K562 (cell line): Measurements from ENCODE around the gene SSBP2. TPM values are rescaled to one million over a fixed set of nuclear protein-coding genes. Genes with fewer than 3 reads are reported as not detected.

ENCODE experiments used
- ATAC-seq: fragments of 200-7000 bp; cut with Tn5 transposase; 3 replicates; pipeline ENCODE4 v1.9.1; 2020; ENCODE audit warnings: moderate library complexity
- BruUV-seq: library from RNA; stranded (reverse); fragments of 400-500 nt; replicated peaks from 2 replicates; lab custom pipeline; 2021; lab: Mats Ljungman, UMichigan
- CTCF ChIA-PET: fragments of 300-600 bp; formaldehyde crosslinking; extraction: SDS; loops from one replicate; lab custom pipeline; 2021; ENCODE audit warnings: low intra/inter-chr PET ratio; lab: Yijun Ruan, JAX
- POLR2A ChIA-PET: fragments of 300-600, 350-650 bp; sonication (Branson Sonifier 250); formaldehyde crosslinking; extraction: SDS; loops from one replicate; lab custom pipeline; 2021; ENCODE audit warnings: antibody characterized with exemption, inconsistent platforms; lab: Yijun Ruan, JAX
- DNase-seq, 4 experiments: peaks; one replicate each; pipeline versions ENCODE4 v3.0.0 to v3.0.0-alpha.2; 2011 to 2018; ENCODE audit warnings: low spot score in 3 of 4, mixed read lengths in 3 of 4; ENCODE audit errors: extremely low read depth in 1 of 4
- FAIRE-seq: peaks from 2 replicates; lab custom pipeline; 2011; peaks lifted over from hg19 to GRCh38; lab: Jason Lieb, UNC
- H2AFZ ChIP-seq: 2 replicates; pipeline ENCODE4 v1.6.0; 2011; ENCODE audit warnings: low read depth, low read length, control low read depth, inconsistent platforms
- H3K27ac ChIP-seq: fragments of 200-600 bp; 3 replicates; pipeline ENCODE4 v1.8.0; 2011; ENCODE audit warnings: low read depth, mild to moderate bottlenecking, control low read depth, inconsistent platforms, low read length, moderate library complexity, mixed read lengths; ENCODE audit errors: extremely low read depth
- H3K27me3 ChIP-seq, 2 experiments: fragments of 300-600 bp in 1 of 2; 2 replicates in 1 of 2; 3 replicates in 1 of 2; pipeline versions ENCODE4 v1.6.0 to v1.8.0; 2011; ENCODE audit warnings: inconsistent platforms in 2 of 2, low read length in 2 of 2, mild to moderate bottlenecking in 1 of 2, mixed read lengths in 1 of 2, moderate library complexity in 1 of 2; ENCODE audit not compliant: control insufficient read depth in 2 of 2, insufficient read depth in 2 of 2
- H3K36me3 ChIP-seq: fragments of 300-600 bp; 3 replicates; pipeline ENCODE4 v1.8.0; 2011; ENCODE audit warnings: mild to moderate bottlenecking, low read length, inconsistent platforms; ENCODE audit not compliant: control insufficient read depth, insufficient read depth
- H3K4me1 ChIP-seq, 2 experiments: fragments of 200-600 bp in 1 of 2; replicated peaks in 1 of 2; 2 replicates in 1 of 2; 3 replicates in 1 of 2; pipeline versions ENCODE4 v1.5.1 to v1.8.0; 2011; ENCODE audit warnings: inconsistent platforms in 2 of 2, low read length in 2 of 2, mild to moderate bottlenecking in 1 of 2, mixed read lengths in 1 of 2, moderate library complexity in 1 of 2; ENCODE audit not compliant: control insufficient read depth in 2 of 2, insufficient read depth in 2 of 2
- H3K4me2 ChIP-seq: 2 replicates; pipeline ENCODE4 v1.6.1; 2011; ENCODE audit warnings: low read length, control low read depth, inconsistent platforms, mixed read lengths; ENCODE audit not compliant: insufficient read depth
- H3K4me3 ChIP-seq: fragments of 200-600 bp; sonication (generic), shearing (Covaris generic); 2 replicates; pipeline ENCODE4 v1.5.1; 2016; ENCODE audit warnings: control low read depth, inconsistent platforms
- H3K79me2 ChIP-seq: fragments of 200-600 bp; 3 replicates; pipeline ENCODE4 v1.8.0; 2011; ENCODE audit warnings: low read length, inconsistent platforms; ENCODE audit not compliant: control insufficient read depth, insufficient read depth
- H3K9ac ChIP-seq, 2 experiments: 2 replicates each; pipeline versions ENCODE4 v1.6.0 to v1.6.1; 2011; ENCODE audit warnings: low read depth in 2 of 2, low read length in 2 of 2, control low read depth in 1 of 2, inconsistent platforms in 1 of 2, mild to moderate bottlenecking in 1 of 2, mixed read lengths in 1 of 2; ENCODE audit not compliant: insufficient read depth in 1 of 2
- H3K9me1 ChIP-seq: one replicate; pipeline ENCODE4 v1.6.0; 2011; ENCODE audit warnings: inconsistent platforms, mild to moderate bottlenecking, low read length, moderate library complexity; ENCODE audit not compliant: control insufficient read depth, insufficient read depth
- H3K9me3 ChIP-seq: replicated peaks from 2 replicates; pipeline ENCODE4 v1.5.1; 2011; ENCODE audit warnings: low read depth, low read length, inconsistent platforms; ENCODE audit not compliant: control insufficient read depth, insufficient read depth
- H4K20me1 ChIP-seq: replicated peaks from 2 replicates; pipeline ENCODE4 v1.6.1; 2011; ENCODE audit warnings: low read length, inconsistent platforms, mixed read lengths; ENCODE audit not compliant: control insufficient read depth, insufficient read depth
- BRD9 ChIP-seq: fragments of 450-650 bp; IDR thresholded peaks from 2 replicates; pipeline ENCODE4 v1.6.1; 2018; ENCODE audit warnings: low read depth; ENCODE audit not compliant: partially characterized antibody
- CBX2 ChIP-seq: fragments of 200-600 bp; sonication (generic); IDR thresholded peaks from one replicate; pipeline ENCODE4 v1.6.1; 2012; ENCODE audit warnings: mild to moderate bottlenecking, low read length, inconsistent platforms; ENCODE audit not compliant: insufficient read depth, poor library complexity, severe bottlenecking
- FIP1L1 ChIP-seq: fragments of 200-400 bp; formaldehyde crosslinking; IDR thresholded peaks from 2 replicates; pipeline ENCODE4 v1.6.1; 2018; ENCODE audit warnings: mild to moderate bottlenecking, low read depth, low read length; ENCODE audit not compliant: poor library complexity, severe bottlenecking
- FOSL1 ChIP-seq: fragments of 200-800 bp; sonication (Bioruptor generic); conservative IDR thresholded peaks from 2 replicates; pipeline ENCODE4 v1.6.1; 2016; ENCODE audit warnings: missing genetic modification characterization, missing compliant biosample characterization
- FOXJ3 ChIP-seq: sonication (generic); formaldehyde crosslinking; IDR thresholded peaks from 2 replicates; pipeline ENCODE4 v1.4.0; 2020; ENCODE audit warnings: mild to moderate bottlenecking, missing genetic modification reagents
- HCFC1 ChIP-seq: IDR thresholded peaks from 2 replicates; pipeline ENCODE4 v1.6.1; 2012; ENCODE audit warnings: low read depth, low read length, improper control_type of control experiment
- MAFF ChIP-seq: IDR thresholded peaks from 2 replicates; pipeline ENCODE4 v1.6.1; 2012; ENCODE audit warnings: low read length, improper control_type of control experiment
- MEF2A ChIP-seq: IDR thresholded peaks from 2 replicates; pipeline ENCODE4 v1.6.1; 2011; ENCODE audit warnings: low read depth, mild to moderate bottlenecking, low read length, moderate library complexity; ENCODE audit not compliant: control insufficient read depth
- RBBP5 ChIP-seq: fragments of 200-600 bp; sonication (generic); IDR thresholded peaks from 2 replicates; pipeline ENCODE4 v1.6.1; 2012; ENCODE audit warnings: borderline replicate concordance, mild to moderate bottlenecking, low read length, control low read depth, inconsistent platforms; ENCODE audit not compliant: insufficient read depth, poor library complexity, severe bottlenecking
- RBM14 ChIP-seq: fragments of 200-400 bp; formaldehyde crosslinking; IDR thresholded peaks from 2 replicates; pipeline ENCODE4 v1.6.1; 2018; ENCODE audit warnings: low read depth, mild to moderate bottlenecking, low read length, moderate library complexity, borderline replicate concordance; ENCODE audit not compliant: insufficient read depth
- TAF15 ChIP-seq: fragments of 200-400 bp; formaldehyde crosslinking; IDR thresholded peaks from 2 replicates; pipeline ENCODE4 v1.6.1; 2017; ENCODE audit warnings: mild to moderate bottlenecking, low read depth, low read length, moderate library complexity
- YBX1 ChIP-seq: fragments of 450-650 bp; IDR thresholded peaks from 2 replicates; pipeline ENCODE4 v1.7.1; 2016; ENCODE audit warnings: mild to moderate bottlenecking
- ZBTB11 ChIP-seq, 3 experiments: fragments of 200-800 bp in 1 of 3; fragments of 250-450 bp in 1 of 3; fragments of 450-650 bp in 1 of 3; sonication (Bioruptor Pico) in 1 of 3; sonication (Bioruptor generic) in 1 of 3; formaldehyde crosslinking in 1 of 3; IDR thresholded peaks; 2 replicates each; pipeline versions ENCODE4 v1.6.1 to v1.8.0; 2016 to 2022; ENCODE audit warnings: mild to moderate bottlenecking in 2 of 3, missing genetic modification characterization in 2 of 3, missing compliant biosample characterization in 1 of 3, moderate library complexity in 1 of 3
- ZNF175 ChIP-seq: fragments of 200-800 bp; sonication (Bioruptor generic); IDR thresholded peaks from 2 replicates; pipeline ENCODE4 v1.6.1; 2016; ENCODE audit warnings: low read depth, mild to moderate bottlenecking, missing genetic modification characterization, missing compliant biosample characterization
- ZNF77 ChIP-seq: fragments of 250-450 bp; sonication (Bioruptor Pico); IDR thresholded peaks from 2 replicates; pipeline ENCODE4 v1.5.0; 2020
- WGBS: fragments of 100-300 bp; shearing (Covaris generic); methylation state at CpG from one replicate; pipeline ENCODE4 v1.1.6; 2016; ENCODE audit warnings: low coverage, mixed read lengths; ENCODE audit not compliant: insufficient coverage; ENCODE audit errors: missing lambda C conversion rate; 5-methylcytosine and 5-hydroxymethylcytosine counted together
- in situ Hi-C: fragments of 300-500 bp; cut with MboI; formaldehyde crosslinking; loops from 4 replicates; pipeline ENCODE4 v1.15.0; 2018; ENCODE audit warnings: inconsistent platforms, mixed read lengths
- intact Hi-C: fragments of 100-400 bp; cut with micrococcal nuclease; formaldehyde crosslinking; loops from 2 replicates; pipeline ENCODE4 v1.14.2; 2022
- polyA plus RNA-seq, 8 experiments: library from polyadenylated mRNA; depleted of rRNA in 4 of 8; stranded (reverse) in 5 of 8; unstranded in 3 of 8; fragments of >200 nt; fragmentation: Nextera tagmentation in 2 of 8; fragmentation: Illumina TruSeq in 1 of 8; extraction: Ambion mirVana in 2 of 8; extraction: Trizol in 1 of 8; gene quantifications; 2 replicates each; pipeline versions ENCODE4 v1.2.1 to v1.2.3, GENCODE V29; 2011 to 2014; ENCODE audit warnings: inconsistent platforms in 1 of 8, missing spikeins in 1 of 8
- total RNA-seq, 7 experiments: library from RNA; depleted of rRNA in 6 of 7; stranded (reverse); fragments of >200 nt in 6 of 7; fragmentation: Illumina TruSeq in 2 of 7; extraction: Trizol in 2 of 7; gene quantifications; 2 replicates each; pipeline versions ENCODE4 v1.2.1 to v1.2.3, GENCODE V29; 2011 to 2021; ENCODE audit warnings: low replicate concordance in 1 of 7
- TF ChIP-seq, protein P1 (sequence below), 3 experiments: IDR thresholded peaks in 2 of 3; conservative IDR thresholded peaks in 1 of 3; 2 replicates each; pipeline ENCODE4 v1.5.1; 2011 to 2012; ENCODE audit warnings: low read length in 3 of 3, mild to moderate bottlenecking in 3 of 3, control low read depth in 2 of 3, improper control_type of control experiment in 1 of 3, inconsistent platforms in 1 of 3, low read depth in 1 of 3, mixed read lengths in 1 of 3, moderate library complexity in 1 of 3; ENCODE audit not compliant: insufficient read depth in 2 of 3

Gene SSBP2
- total and polyA plus RNA-seq, 9 of the 15 experiments (the other 6 are each of a cell fraction or from before 2014, with no cell fraction given), result 22.3 to 133 (median 42.1) TPM

- TF ChIP-seq, protein P1, sequence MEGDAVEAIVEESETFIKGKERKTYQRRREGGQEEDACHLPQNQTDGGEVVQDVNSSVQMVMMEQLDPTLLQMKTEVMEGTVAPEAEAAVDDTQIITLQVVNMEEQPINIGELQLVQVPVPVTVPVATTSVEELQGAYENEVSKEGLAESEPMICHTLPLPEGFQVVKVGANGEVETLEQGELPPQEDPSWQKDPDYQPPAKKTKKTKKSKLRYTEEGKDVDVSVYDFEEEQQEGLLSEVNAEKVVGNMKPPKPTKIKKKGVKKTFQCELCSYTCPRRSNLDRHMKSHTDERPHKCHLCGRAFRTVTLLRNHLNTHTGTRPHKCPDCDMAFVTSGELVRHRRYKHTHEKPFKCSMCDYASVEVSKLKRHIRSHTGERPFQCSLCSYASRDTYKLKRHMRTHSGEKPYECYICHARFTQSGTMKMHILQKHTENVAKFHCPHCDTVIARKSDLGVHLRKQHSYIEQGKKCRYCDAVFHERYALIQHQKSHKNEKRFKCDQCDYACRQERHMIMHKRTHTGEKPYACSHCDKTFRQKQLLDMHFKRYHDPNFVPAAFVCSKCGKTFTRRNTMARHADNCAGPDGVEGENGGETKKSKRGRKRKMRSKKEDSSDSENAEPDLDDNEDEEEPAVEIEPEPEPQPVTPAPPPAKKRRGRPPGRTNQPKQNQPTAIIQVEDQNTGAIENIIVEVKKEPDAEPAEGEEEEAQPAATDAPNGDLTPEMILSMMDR (IDR thresholded peaks at IDR 0.05 in 2 of 3, conservative IDR thresholded peaks at IDR 0.05 in 1 of 3; ENCODE audit: insufficient read depth in 2 of 3, low read depth in 1 of 3, low read length in 3 of 3), result no peak
- TF ChIP-seq ZNF175 (CRISPR knock-in tag) (no peak), TAF15 (no peak), HCFC1 (no peak)
- TF ChIP-seq, all 486 proteins: peak for 0
These were observed 108.7 kb downstream of the SSBP2 start (continued) for GRCh38 chr5:81642210-81642609.

DNA sequence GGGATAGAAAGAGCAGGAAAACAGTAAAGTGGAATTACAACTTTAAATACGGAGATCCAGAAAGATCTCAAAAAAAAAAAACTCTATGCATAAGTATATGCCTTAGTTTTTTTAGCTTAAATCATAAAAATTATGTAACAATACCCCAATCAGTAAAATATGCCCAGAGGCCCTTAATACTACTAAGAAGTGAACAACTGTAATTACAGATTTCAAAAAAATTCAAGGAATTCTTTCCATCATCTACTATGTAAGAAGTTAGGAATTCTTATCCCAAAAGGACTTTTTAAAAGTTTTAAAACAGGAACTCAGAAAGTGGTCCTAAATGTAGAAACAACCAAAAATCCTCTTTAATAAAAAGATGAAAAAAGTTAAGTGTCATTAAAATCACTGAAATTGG lies 111.3 kb downstream of the SSBP2 start:
- BruUV-seq, result no TSS peak
- in situ Hi-C loops, result no loop called here
- 71% methylated on average over 1 of the region's 1 CpG for WGBS
- no peak overlapping the region for H2AFZ ChIP-seq
- H3K9me3 ChIP-seq, result no peaks in the 10 kb centered on the region
- ATAC-seq, result no peak
- H3K27ac ChIP-seq, result no peak overlapping the region
- no peaks in the 10 kb centered on the region for H3K27me3 ChIP-seq
- no peaks in the 10 kb centered on the region for H3K4me1 ChIP-seq
- H3K4me2 ChIP-seq, result no peak overlapping the region
- H3K79me2 ChIP-seq, result no peaks in the 10 kb centered on the region
- H4K20me1 ChIP-seq, result no peaks in the 10 kb centered on the region
- H3K4me3 ChIP-seq, result no peak overlapping the region
- intact Hi-C loops, result loop anchor here (10.0 kb wide), 1 partner anchor 105 kb away; no protein-coding TSS in a partner anchor
- H3K36me3 ChIP-seq, result peaks cover 8% of the 10 kb centered on the region; the same call in 2 of the 3 replicates
- no peaks in the 10 kb centered on the region for H3K9me1 ChIP-seq
- CTCF ChIA-PET, result no interaction called here
- no peak overlapping the region for H3K9ac ChIP-seq
- no peak for TF ChIP-seq MAFF
- TF ChIP-seq YBX1, result no peak
- TF ChIP-seq BRD9, result no peak
- no peak for TF ChIP-seq CBX2
- TF ChIP-seq ZBTB11 (CRISPR knock-in tag; IDR thresholded peaks at IDR 0.05), result no peak
- TF ChIP-seq FOXJ3 (CRISPR knock-in tag), result no peak
- TF ChIP-seq FIP1L1, result no peak
- TF ChIP-seq FOSL1, result no peak
- TF ChIP-seq MEF2A, result no peak
- TF ChIP-seq RBM14, result no peak
- no peak for TF ChIP-seq RBBP5
- TF ChIP-seq ZNF77 (CRISPR knock-in tag), result no peak
- TF ChIP-seq, all 486 proteins: peak for 0
- DNase-seq (no peak), FAIRE-seq (no peak)
- POLR2A ChIA-PET, result no interaction called here
